GM23338 (cell line): ENCODE data around the gene GYPC. TPM values are rescaled to one million over a fixed set of nuclear protein-coding genes. Genes with fewer than 3 reads are reported as not detected.

Experiments
- ATAC-seq: fragments of 200-7000 bp; cut with Tn5 transposase; 3 replicates; pipeline ENCODE4 v1.9.1; 2020
- DNase-seq: peaks from one replicate; pipeline ENCODE4 v3.0.0-alpha.2; 2015; ENCODE audit warnings: low spot score
- H2AFZ ChIP-seq: fragments of 200-600 bp; sonication (generic); 2 replicates; pipeline ENCODE4 v1.8.0; 2016; ENCODE audit warnings: antibody characterized with exemption, mild to moderate bottlenecking, moderate library complexity
- H3F3A ChIP-seq: fragments of 200-600 bp; sonication (generic); replicated peaks from 2 replicates; pipeline ENCODE4 v1.8.0; 2017; ENCODE audit warnings: antibody characterized with exemption, mixed run types, low read depth
- H3K27ac ChIP-seq: fragments of 200-600 bp; sonication (generic); 2 replicates; pipeline ENCODE4 v1.6.1; 2016; ENCODE audit warnings: low read depth
- H3K27me3 ChIP-seq: fragments of 200-600 bp; sonication (generic); 2 replicates; pipeline ENCODE4 v1.8.0; 2016; ENCODE audit warnings: mild to moderate bottlenecking, mixed run types, moderate library complexity; ENCODE audit not compliant: insufficient read depth
- H3K36me3 ChIP-seq: fragments of 200-600 bp; sonication (generic); 2 replicates; pipeline ENCODE4 v1.8.0; 2016; ENCODE audit warnings: mild to moderate bottlenecking; ENCODE audit not compliant: insufficient read depth
- H3K4me1 ChIP-seq: fragments of 200-600 bp; sonication (generic); 2 replicates; pipeline ENCODE4 v1.8.0; 2016; ENCODE audit warnings: mild to moderate bottlenecking, moderate library complexity; ENCODE audit not compliant: insufficient read depth
- H3K4me2 ChIP-seq: fragments of 200-600 bp; sonication (generic); 2 replicates; pipeline ENCODE4 v1.7.1; 2017; ENCODE audit warnings: mixed run types
- H3K4me3 ChIP-seq: fragments of 200-600 bp; sonication (generic); 2 replicates; pipeline ENCODE4 v1.6.1; 2016; ENCODE audit warnings: mixed run types
- H3K79me2 ChIP-seq: fragments of 200-600 bp; sonication (generic); replicated peaks from 2 replicates; pipeline ENCODE4 v1.8.0; 2017; ENCODE audit warnings: mild to moderate bottlenecking; ENCODE audit not compliant: insufficient read depth
- H3K9me2 ChIP-seq: fragments of 200-600 bp; sonication (generic); 2 replicates; pipeline ENCODE4 v1.8.0; 2017; ENCODE audit not compliant: insufficient read depth
- H4K20me1 ChIP-seq: fragments of 200-600 bp; sonication (generic); replicated peaks from 2 replicates; pipeline ENCODE4 v1.8.0; 2017; ENCODE audit warnings: mild to moderate bottlenecking; ENCODE audit not compliant: insufficient read depth
- H3K27ac Mint-ChIP-seq: 2 replicates; pipeline ENCODE4 v1.8.0; 2020; ENCODE audit warnings: inconsistent platforms, mild to moderate bottlenecking, moderate library complexity, mixed read lengths
- H3K27me3 Mint-ChIP-seq: 3 replicates; pipeline ENCODE4 v1.8.0; 2022; ENCODE audit warnings: low read depth, mild to moderate bottlenecking, moderate library complexity, mixed read lengths, inconsistent platforms; ENCODE audit not compliant: insufficient read depth, poor library complexity
- H3K36me3 Mint-ChIP-seq: 3 replicates; pipeline ENCODE4 v1.8.0; 2021; ENCODE audit warnings: low read depth, mild to moderate bottlenecking, inconsistent platforms, moderate library complexity, mixed read lengths
- H3K4me1 Mint-ChIP-seq: 3 replicates; pipeline ENCODE4 v1.8.0; 2020; ENCODE audit warnings: mild to moderate bottlenecking, inconsistent platforms, mixed read lengths
- H3K4me3 Mint-ChIP-seq: 3 replicates; pipeline ENCODE4 v1.8.0; 2021; ENCODE audit warnings: moderate library complexity, mild to moderate bottlenecking, inconsistent platforms, mixed read lengths
- H3K9me3 Mint-ChIP-seq: 3 replicates; pipeline ENCODE4 v1.8.0; 2020; ENCODE audit warnings: moderate library complexity, mild to moderate bottlenecking, inconsistent platforms, mixed read lengths
- CREB1 ChIP-seq: fragments of 250-450 bp; sonication (Bioruptor Pico); IDR thresholded peaks from 2 replicates; pipeline ENCODE4 v1.5.0; 2020; ENCODE audit warnings: low read depth, mild to moderate bottlenecking, moderate library complexity
- CTCF ChIP-seq, 2 experiments: fragments of 200-600 bp in 1 of 2; sonication (generic) in 1 of 2; conservative IDR thresholded peaks; 2 replicates each; pipeline versions ENCODE4 v1.5.1 to v1.6.1; 2016 to 2017; ENCODE audit warnings: antibody characterized with exemption in 2 of 2, low read depth in 2 of 2, mild to moderate bottlenecking in 2 of 2, moderate library complexity in 1 of 2
- ETS1 ChIP-seq: IDR thresholded peaks from 2 replicates; pipeline ENCODE4 v1.6.1; 2016; ENCODE audit warnings: antibody characterized with exemption
- EZH2 ChIP-seq: fragments of 200-600 bp; sonication (generic); IDR thresholded peaks from one replicate; pipeline ENCODE4 v1.8.0; 2017; ENCODE audit warnings: antibody characterized with exemption, mild to moderate bottlenecking, low read depth; ENCODE audit not compliant: unreplicated experiment
- EZH2phosphoT487 ChIP-seq: fragments of 200-600 bp; sonication (generic); IDR thresholded peaks from one replicate; pipeline ENCODE4 v1.8.1; 2018; ENCODE audit warnings: antibody characterized with exemption; ENCODE audit not compliant: unreplicated experiment
- JUNB ChIP-seq: IDR thresholded peaks from one replicate; pipeline ENCODE4 v1.6.1; 2016; ENCODE audit warnings: antibody characterized with exemption; ENCODE audit not compliant: unreplicated experiment
- NANOG ChIP-seq: IDR thresholded peaks from 2 replicates; pipeline ENCODE4 v1.6.1; 2016; ENCODE audit warnings: antibody characterized with exemption, borderline replicate concordance
- POLR2AphosphoS5 ChIP-seq: IDR thresholded peaks from 2 replicates; pipeline ENCODE4 v1.6.1; 2016; ENCODE audit warnings: antibody characterized with exemption, low read depth
- REST ChIP-seq: IDR thresholded peaks from one replicate; pipeline ENCODE4 v1.6.1; 2018; ENCODE audit warnings: antibody characterized with exemption; ENCODE audit not compliant: unreplicated experiment
- STAT1 ChIP-seq: IDR thresholded peaks from one replicate; pipeline ENCODE4 v1.6.1; 2016; ENCODE audit warnings: antibody characterized with exemption; ENCODE audit not compliant: unreplicated experiment
- ZNF114 ChIP-seq: fragments of 250-450 bp; sonication (Bioruptor Pico); IDR thresholded peaks from 2 replicates; pipeline ENCODE4 v1.5.0; 2020; ENCODE audit warnings: mild to moderate bottlenecking, moderate library complexity
- ZNF331 ChIP-seq: fragments of 250-450 bp; sonication (Bioruptor Pico); IDR thresholded peaks from 2 replicates; pipeline ENCODE4 v1.5.0; 2020; ENCODE audit warnings: low read depth, mild to moderate bottlenecking, moderate library complexity
- ZNF462 ChIP-seq: fragments of 250-450 bp; sonication (Bioruptor Pico); IDR thresholded peaks from 2 replicates; pipeline ENCODE4 v1.5.0; 2020; ENCODE audit warnings: mild to moderate bottlenecking, moderate library complexity
- polyA plus RNA-seq: library from polyadenylated mRNA; unstranded; fragments of >200 nt; fragmentation: Nextera tagmentation; extraction: Ambion mirVana; gene quantifications from 2 replicates; pipeline ENCODE4 v1.2.1, GENCODE V29; 2016
- total RNA-seq: library from RNA; depleted of rRNA; stranded (reverse); fragments of >200 nt; shearing (Covaris generic); gene quantifications from 2 replicates; pipeline ENCODE4 v1.2.3, GENCODE V29; 2014

Gene GYPC
- total and polyA plus RNA-seq, 2 experiments from 2014 or later, result 19.6 to 29.7 TPM

GRCh38 chr2:126623000-126623399 is 33.0 kb upstream of the GYPC start:
- Histone ChIP-seq H2AFZ (no peak overlapping the region), H3K27me3 (no peaks in the 10 kb centered on the region), H3F3A (no peaks in the 10 kb centered on the region), H3K36me3 (no peaks in the 10 kb centered on the region), H3K4me3 (no peak overlapping the region), H4K20me1 (no peaks in the 10 kb centered on the region), H3K4me2 (no peak overlapping the region), H3K27ac (no peak overlapping the region), H3K9me2 (peaks cover 8% of the 10 kb centered on the region; the same call in 1 of the 2 replicates), H3K4me1 (no peaks in the 10 kb centered on the region), H3K79me2 (no peaks in the 10 kb centered on the region)
- Mint-ChIP-seq H3K36me3 (peaks cover 9% of the 10 kb centered on the region; the same call in 2 of the 3 replicates), H3K9me3 (peaks cover 19% of the 10 kb centered on the region), H3K27ac (no peak overlapping the region), H3K4me3 (no peak overlapping the region), H3K27me3 (peaks cover 4% of the 10 kb centered on the region), H3K4me1 (no peaks in the 10 kb centered on the region; the same call in 2 of the 3 replicates)
- no peak for DNase-seq
- TF ChIP-seq JUNB, result no peak
- no peak for TF ChIP-seq STAT1
- TF ChIP-seq CREB1 (CRISPR knock-in tag), result no peak
- no peak for TF ChIP-seq ZNF462 (CRISPR knock-in tag)
- TF ChIP-seq NANOG, result no peak
- TF ChIP-seq ZNF114 (CRISPR knock-in tag), result no peak
- no peak for TF ChIP-seq REST
- no peak for TF ChIP-seq POLR2AphosphoS5
- no peak for TF ChIP-seq EZH2
- no peak for TF ChIP-seq ZNF331 (CRISPR knock-in tag)
- no peak for TF ChIP-seq CTCF (conservative IDR thresholded peaks at IDR 0.05; ENCODE audit: low read depth in 2 of 2)
- no peak for TF ChIP-seq EZH2phosphoT487
- TF ChIP-seq ETS1, result no peak
- ATAC-seq, result no peak
